Measurements from ENCODE around the gene GPR137. TPM values are rescaled to one million over a fixed set of nuclear protein-coding genes. Genes with fewer than 3 reads are reported as not detected.
A peak's percentile ranks its signal among the peaks of the same experiment; 100 is the strongest.

The GPR137 gene
- total RNA-seq, 2 experiments from 2014 or later: 18.3 to 52.3 TPM

- H3K4me3 ChIP-seq (ENCODE audit: low read depth, low read length, poor library complexity, severe bottlenecking): peak within 1 kb of the TSS; percentile 88
- H3K4me1 ChIP-seq (ENCODE audit: insufficient read depth, low read length, poor library complexity, severe bottlenecking): peaks cover 60% of the 10 kb centered on the region
These were observed 38.5 kb upstream of the GPR137 start, which contains the start of gene PPP1R14B for GRCh38 chr11:64246871-64247728. Gene PPP1R14B, minus strand, starts transcription at chr11:64246943. Its CDS starts 270 bp downstream, at chr11:64246673.

GRCh38 chr11:64247729-64248531 lies 37.7 kb upstream of the GPR137 start:
- Histone ChIP-seq H3K4me2 (ENCODE audit: low read length) (peak overlapping the region; percentile 95), H3K36me3 (ENCODE audit: insufficient read depth, low read length) (peaks cover 23% of the 10 kb centered on the region), H3K4me3 (ENCODE audit: low read depth, low read length, poor library complexity, severe bottlenecking) (peak overlapping the region; percentile 71), H3K9me3 (ENCODE audit: low read length) (no peaks in the 10 kb centered on the region), H3K27ac (ENCODE audit: low read depth, low read length, poor library complexity, severe bottlenecking) (peak overlapping the region; percentile 66), H4K20me1 (ENCODE audit: insufficient read depth, low read length) (no peaks in the 10 kb centered on the region), H3K9me2 (ENCODE audit: insufficient read depth, low read length) (no peaks in the 10 kb centered on the region), H2AFZ (ENCODE audit: low read length) (peak overlapping the region; percentile 88), H3K4me1 (ENCODE audit: insufficient read depth, low read length, poor library complexity, severe bottlenecking) (peaks cover 62% of the 10 kb centered on the region), H3K79me2 (ENCODE audit: insufficient read depth, low read depth, low read length) (peaks cover 17% of the 10 kb centered on the region)
- CTCF ChIA-PET (ENCODE audit: unreplicated experiment): no interaction called here
- DNase-seq (ENCODE audit: low spot score): no peak
- intact Hi-C loops (cut with micrococcal nuclease; ENCODE audit: unreplicated experiment): no loop called here
- TF ChIP-seq CTCF (conservative IDR thresholded peaks at IDR 0.05; ENCODE audit: low read length) (no peak), EZH2phosphoT487 (IDR thresholded peaks at IDR 0.05; ENCODE audit: borderline replicate concordance, low read depth, low read length) (no peak)
- POLR2A ChIA-PET: interaction anchor here (0.8 kb wide), 1 partner anchor 18 kb away, joined by 3 read pairs; no protein-coding TSS in a partner anchor
- no TSS peak for BruUV-seq (replicated peaks)

More at GRCh38 chr11:64246871-64247728, 38.5 kb upstream of the GPR137 start, which contains the start of gene PPP1R14B:
- Histone ChIP-seq H2AFZ (ENCODE audit: low read length) (peak within 1 kb of the TSS; percentile 88), H3K79me2 (ENCODE audit: insufficient read depth, low read depth, low read length) (peaks cover 23% of the 10 kb centered on the region), H3K9me3 (ENCODE audit: low read length) (no peaks in the 10 kb centered on the region), H3K27ac (ENCODE audit: low read depth, low read length, poor library complexity, severe bottlenecking) (peak within 1 kb of the TSS; percentile 69), H3K4me2 (ENCODE audit: low read length) (peak within 1 kb of the TSS; percentile 95), H4K20me1 (ENCODE audit: insufficient read depth, low read length) (no peaks in the 10 kb centered on the region), H3K9me2 (ENCODE audit: insufficient read depth, low read length) (no peaks in the 10 kb centered on the region), H3K36me3 (ENCODE audit: insufficient read depth, low read length) (peaks cover 29% of the 10 kb centered on the region)
- no TSS peak for BruUV-seq (replicated peaks)
- intact Hi-C loops (cut with micrococcal nuclease; ENCODE audit: unreplicated experiment): loop anchor here (1.0 kb wide), 1 partner anchor 22 kb away; no protein-coding TSS in a partner anchor
- peak; percentile 85 for DNase-seq (ENCODE audit: low spot score)
- TF ChIP-seq CTCF (conservative IDR thresholded peaks at IDR 0.05; ENCODE audit: low read length): no peak
- TF ChIP-seq EZH2phosphoT487 (IDR thresholded peaks at IDR 0.05; ENCODE audit: borderline replicate concordance, low read depth, low read length): no peak
- POLR2A ChIA-PET: interaction anchor here (0.8 to 2.0 kb wide), 3 partner anchors 18 to 41 kb away, joined by 3 to 8 read pairs (median 3); partner anchors contain the start of genes FERMT3 and NUDT22
- CTCF ChIA-PET (ENCODE audit: unreplicated experiment): no interaction called here

Measured in OCI-LY7 (cell line).